Suprapubic skin (tissue), 4 donors: ENCODE results near the gene CLSTN2. TPM values are rescaled to one million over a fixed set of nuclear protein-coding genes. Genes with fewer than 3 reads are reported as not detected.

Source experiments
- DNase-seq, 2 donors: peaks; one replicate each; pipeline ENCODE4 v3.0.0-alpha.2; 2019; ENCODE audit warnings: low spot score in 2 of 2
- H3K27ac ChIP-seq: fragments of 200-600 bp; sonication (generic); one replicate; pipeline ENCODE4 v1.5.1; 2019
- H3K27me3 ChIP-seq: fragments of 200-600 bp; sonication (generic); one replicate; pipeline ENCODE4 v1.5.1; 2019
- H3K36me3 ChIP-seq: fragments of 200-600 bp; sonication (generic); one replicate; pipeline ENCODE4 v1.5.1; 2019
- H3K4me1 ChIP-seq: fragments of 200-600 bp; sonication (generic); one replicate; pipeline ENCODE4 v1.5.1; 2019
- H3K4me3 ChIP-seq: fragments of 200-600 bp; sonication (generic); one replicate; pipeline ENCODE4 v1.5.1; 2019; ENCODE audit warnings: mild to moderate bottlenecking
- H3K9me3 ChIP-seq: fragments of 200-600 bp; sonication (generic); one replicate; pipeline ENCODE4 v1.5.1; 2019
- EP300 ChIP-seq: sonication (generic); formaldehyde crosslinking; IDR thresholded peaks from one replicate; pipeline ENCODE4 v1.6.1; 2017; ENCODE audit warnings: antibody characterized with exemption
- POLR2A ChIP-seq, 2 donors: fragments of 450-650 bp; IDR thresholded peaks; one replicate each; pipeline ENCODE4 v1.6.1; 2017; ENCODE audit warnings: antibody characterized with exemption in 2 of 2, mild to moderate bottlenecking in 2 of 2, moderate library complexity in 2 of 2
- POLR2AphosphoS5 ChIP-seq, 3 donors: sonication (generic); formaldehyde crosslinking; IDR thresholded peaks; one replicate each; pipeline ENCODE4 v1.6.1; 2017; ENCODE audit warnings: antibody characterized with exemption in 3 of 3
- WGBS: methylation state at CpG from one replicate; pipeline ENCODE4 v1.1.5; 2018; 5-methylcytosine and 5-hydroxymethylcytosine counted together
- total RNA-seq, 4 donors: library from RNA; depleted of rRNA; stranded (reverse); fragments of >200 nt; gene quantifications; one replicate each; pipeline ENCODE4 v1.1.0, GENCODE V29; 2016
- TF ChIP-seq, protein P1 (sequence below), 2 donors: fragments of 200-600 bp in 1 of 2; fragments of 450-650 bp in 1 of 2; sonication (generic) in 1 of 2; IDR thresholded peaks; one replicate each; pipeline ENCODE4 v1.5.1; 2016 to 2019; ENCODE audit warnings: antibody characterized with exemption in 2 of 2, mild to moderate bottlenecking in 1 of 2, moderate library complexity in 1 of 2

The CLSTN2 gene
- total RNA-seq, 4 donors from 2014 or later, result 4.3 to 14.1 (median 7.4) TPM

DNA sequence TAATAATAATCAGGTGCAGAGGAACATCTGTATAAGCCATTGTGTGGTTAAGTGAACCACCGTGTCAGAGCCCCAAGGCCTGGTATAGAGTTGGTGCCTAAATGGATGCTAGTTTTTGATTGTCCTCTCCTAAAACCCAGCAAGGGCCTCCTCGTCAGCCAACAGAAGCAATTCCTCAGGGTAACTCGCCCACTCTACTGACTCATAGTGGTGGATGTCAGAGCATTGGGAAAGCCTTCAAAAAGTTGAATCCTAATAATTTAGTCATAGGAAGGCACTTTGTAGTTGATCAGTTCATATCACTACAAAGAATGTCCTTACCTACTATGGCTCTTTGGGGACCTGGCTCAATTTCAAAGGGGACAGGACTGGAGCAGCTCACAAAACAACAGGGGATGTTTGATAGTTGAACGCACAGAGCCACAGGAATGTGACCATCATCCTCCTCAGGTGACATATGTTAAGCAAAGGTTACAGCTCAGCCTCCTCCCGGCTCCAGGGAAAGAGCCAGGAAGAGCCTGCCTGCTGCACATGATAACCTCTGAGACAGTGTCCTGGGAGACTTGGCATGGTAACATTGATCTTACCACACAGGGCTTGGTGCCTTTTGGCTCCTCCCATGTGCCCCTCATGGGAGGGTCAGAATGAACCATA lies 338.7 kb downstream of the CLSTN2 start:
- Histone ChIP-seq H3K4me3 (no peak overlapping the region), H3K9me3 (no peaks in the 10 kb centered on the region), H3K36me3 (no peaks in the 10 kb centered on the region), H3K27me3 (no peaks in the 10 kb centered on the region), H3K27ac (no peak overlapping the region), H3K4me1 (no peaks in the 10 kb centered on the region)
- TF ChIP-seq, protein P1, sequence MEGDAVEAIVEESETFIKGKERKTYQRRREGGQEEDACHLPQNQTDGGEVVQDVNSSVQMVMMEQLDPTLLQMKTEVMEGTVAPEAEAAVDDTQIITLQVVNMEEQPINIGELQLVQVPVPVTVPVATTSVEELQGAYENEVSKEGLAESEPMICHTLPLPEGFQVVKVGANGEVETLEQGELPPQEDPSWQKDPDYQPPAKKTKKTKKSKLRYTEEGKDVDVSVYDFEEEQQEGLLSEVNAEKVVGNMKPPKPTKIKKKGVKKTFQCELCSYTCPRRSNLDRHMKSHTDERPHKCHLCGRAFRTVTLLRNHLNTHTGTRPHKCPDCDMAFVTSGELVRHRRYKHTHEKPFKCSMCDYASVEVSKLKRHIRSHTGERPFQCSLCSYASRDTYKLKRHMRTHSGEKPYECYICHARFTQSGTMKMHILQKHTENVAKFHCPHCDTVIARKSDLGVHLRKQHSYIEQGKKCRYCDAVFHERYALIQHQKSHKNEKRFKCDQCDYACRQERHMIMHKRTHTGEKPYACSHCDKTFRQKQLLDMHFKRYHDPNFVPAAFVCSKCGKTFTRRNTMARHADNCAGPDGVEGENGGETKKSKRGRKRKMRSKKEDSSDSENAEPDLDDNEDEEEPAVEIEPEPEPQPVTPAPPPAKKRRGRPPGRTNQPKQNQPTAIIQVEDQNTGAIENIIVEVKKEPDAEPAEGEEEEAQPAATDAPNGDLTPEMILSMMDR (IDR thresholded peaks at IDR 0.05), result no peak
- TF ChIP-seq POLR2A (IDR thresholded peaks at IDR 0.05), result no peak
- 72% methylated on average over 5 of the region's 5 CpGs for WGBS
- no peak for DNase-seq

DNA sequence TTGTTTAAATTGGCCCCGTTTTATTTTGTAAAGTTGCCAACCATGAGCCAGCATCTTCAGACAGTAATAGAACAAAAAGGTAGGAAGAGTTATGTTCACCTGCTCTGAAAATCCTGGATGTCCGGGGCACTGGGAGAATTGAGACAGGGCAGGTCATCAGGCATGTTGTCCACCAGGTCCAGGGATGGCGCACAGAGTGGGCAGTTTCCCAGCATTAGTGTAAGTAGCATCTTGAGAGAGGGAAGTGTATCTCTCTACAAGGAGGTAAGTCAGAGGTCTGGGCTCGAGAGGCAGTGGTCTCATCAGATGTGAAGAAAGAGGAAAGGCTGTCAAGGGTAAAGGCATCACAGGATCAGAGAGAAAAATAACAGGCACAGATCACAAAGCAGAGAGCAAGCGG lies 339.4 kb downstream of the CLSTN2 start:
- H3K4me3 ChIP-seq, result no peak overlapping the region
- no peaks in the 10 kb centered on the region for H3K27me3 ChIP-seq
- WGBS, result 87% methylated on average over 5 of the region's 5 CpGs
- no peaks in the 10 kb centered on the region for H3K36me3 ChIP-seq
- DNase-seq, result no peak
- no peak overlapping the region for H3K27ac ChIP-seq
- H3K4me1 ChIP-seq, result no peaks in the 10 kb centered on the region
- H3K9me3 ChIP-seq, result no peaks in the 10 kb centered on the region
- TF ChIP-seq EP300, result no peak
- TF ChIP-seq, protein P1 (IDR thresholded peaks at IDR 0.05), result no peak
- TF ChIP-seq POLR2A (IDR thresholded peaks at IDR 0.05), result no peak
- no peak for TF ChIP-seq POLR2AphosphoS5 (IDR thresholded peaks at IDR 0.05)

DNA sequence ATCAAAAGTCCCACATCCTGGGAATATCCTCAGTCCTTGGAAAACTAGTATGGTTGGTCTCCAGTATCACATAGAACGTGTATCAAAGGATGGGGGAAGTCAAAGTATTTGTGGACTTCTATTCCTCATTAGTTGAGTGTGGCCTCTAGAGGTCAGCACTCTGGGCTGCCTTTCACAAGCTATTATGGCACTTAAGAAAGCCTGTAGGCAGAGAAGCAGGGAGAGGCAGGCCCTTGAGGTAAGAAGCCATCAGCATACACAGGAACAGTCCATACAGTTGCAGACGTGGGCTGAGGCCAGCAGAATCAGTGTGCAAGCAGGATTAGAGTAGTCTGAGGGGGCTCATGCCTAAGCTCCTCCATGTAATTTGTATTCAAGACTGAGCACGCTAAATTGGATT lies 341.7 kb downstream of the CLSTN2 start:
- TF ChIP-seq POLR2A (IDR thresholded peaks at IDR 0.05) (no peak), EP300 (no peak), POLR2AphosphoS5 (IDR thresholded peaks at IDR 0.05) (no peak)
- TF ChIP-seq, protein P1 (IDR thresholded peaks at IDR 0.05), result no peak
- H3K9me3 ChIP-seq, result no peaks in the 10 kb centered on the region
- no peak for DNase-seq
- no peak overlapping the region for H3K27ac ChIP-seq
- WGBS, result 72% methylated on average over 3 of the region's 3 CpGs
- no peaks in the 10 kb centered on the region for H3K36me3 ChIP-seq
- H3K27me3 ChIP-seq, result no peaks in the 10 kb centered on the region
- H3K4me1 ChIP-seq, result no peaks in the 10 kb centered on the region
- no peak overlapping the region for H3K4me3 ChIP-seq

DNA sequence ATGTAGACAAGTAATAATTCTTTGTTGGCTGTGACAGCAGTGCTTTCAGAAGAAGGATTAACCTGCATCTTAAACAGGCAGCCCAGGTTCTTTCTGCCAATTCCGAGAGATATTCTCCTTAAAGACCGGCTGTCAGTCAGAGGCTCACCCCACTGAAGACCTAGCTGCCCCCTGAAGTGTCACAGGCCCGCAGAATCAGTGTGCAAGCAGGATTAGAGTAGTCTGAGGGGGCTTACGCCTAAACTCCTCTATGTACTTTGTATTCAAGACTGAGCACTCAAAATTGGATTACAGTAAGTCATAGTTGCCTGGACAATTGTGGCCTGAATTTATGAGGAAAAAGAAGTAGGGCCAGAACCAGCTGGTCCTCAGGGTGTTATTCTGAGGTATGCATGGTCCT lies 342.9 kb downstream of the CLSTN2 start:
- Histone ChIP-seq H3K4me1 (no peaks in the 10 kb centered on the region), H3K27me3 (no peaks in the 10 kb centered on the region), H3K36me3 (no peaks in the 10 kb centered on the region), H3K27ac (no peak overlapping the region), H3K4me3 (no peak overlapping the region), H3K9me3 (no peaks in the 10 kb centered on the region)
- no peak for DNase-seq
- 92% methylated on average over 4 of the region's 4 CpGs for WGBS
- TF ChIP-seq EP300, result no peak
- no peak for TF ChIP-seq POLR2AphosphoS5 (IDR thresholded peaks at IDR 0.05)
- TF ChIP-seq, protein P1 (IDR thresholded peaks at IDR 0.05), result no peak
- no peak for TF ChIP-seq POLR2A (IDR thresholded peaks at IDR 0.05)

DNA sequence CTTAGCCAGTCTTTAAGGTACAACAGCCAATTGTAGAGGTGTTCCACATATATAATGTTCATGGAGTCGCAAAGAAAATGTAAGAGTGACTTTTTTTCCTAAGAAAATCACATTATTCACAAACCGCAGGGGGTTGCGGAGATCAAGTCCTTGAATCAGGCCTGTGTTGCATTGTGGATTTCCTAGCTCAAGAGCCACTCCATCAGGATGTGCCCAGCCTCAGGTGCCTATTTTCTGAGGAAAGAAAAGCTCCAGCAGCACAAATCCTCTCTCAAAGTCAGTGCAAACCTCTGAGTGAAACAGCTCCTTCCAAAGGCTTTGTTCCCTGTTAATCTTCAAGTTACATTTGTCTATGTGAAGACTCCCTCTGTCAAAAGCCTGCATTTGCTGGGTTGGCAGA lies 349.4 kb downstream of the CLSTN2 start:
- Histone ChIP-seq H3K4me1 (no peaks in the 10 kb centered on the region), H3K27ac (no peak overlapping the region), H3K36me3 (no peaks in the 10 kb centered on the region), H3K4me3 (no peak overlapping the region), H3K27me3 (no peaks in the 10 kb centered on the region), H3K9me3 (no peaks in the 10 kb centered on the region)
- TF ChIP-seq POLR2AphosphoS5 (IDR thresholded peaks at IDR 0.05) (no peak), EP300 (no peak), POLR2A (IDR thresholded peaks at IDR 0.05) (no peak)
- TF ChIP-seq, protein P1 (IDR thresholded peaks at IDR 0.05), result no peak
- DNase-seq, result no peak
- WGBS, result 95% methylated on average over 3 of the region's 3 CpGs
